ENCODE results near the gene TH. TPM values are rescaled to one million over a fixed set of nuclear protein-coding genes. Genes with fewer than 3 reads are reported as not detected.

The TH gene
- total and polyA plus RNA-seq, 9 of the 15 experiments (the other 6 are each of a cell fraction or from before 2014, with no cell fraction given), result not detected

DNA sequence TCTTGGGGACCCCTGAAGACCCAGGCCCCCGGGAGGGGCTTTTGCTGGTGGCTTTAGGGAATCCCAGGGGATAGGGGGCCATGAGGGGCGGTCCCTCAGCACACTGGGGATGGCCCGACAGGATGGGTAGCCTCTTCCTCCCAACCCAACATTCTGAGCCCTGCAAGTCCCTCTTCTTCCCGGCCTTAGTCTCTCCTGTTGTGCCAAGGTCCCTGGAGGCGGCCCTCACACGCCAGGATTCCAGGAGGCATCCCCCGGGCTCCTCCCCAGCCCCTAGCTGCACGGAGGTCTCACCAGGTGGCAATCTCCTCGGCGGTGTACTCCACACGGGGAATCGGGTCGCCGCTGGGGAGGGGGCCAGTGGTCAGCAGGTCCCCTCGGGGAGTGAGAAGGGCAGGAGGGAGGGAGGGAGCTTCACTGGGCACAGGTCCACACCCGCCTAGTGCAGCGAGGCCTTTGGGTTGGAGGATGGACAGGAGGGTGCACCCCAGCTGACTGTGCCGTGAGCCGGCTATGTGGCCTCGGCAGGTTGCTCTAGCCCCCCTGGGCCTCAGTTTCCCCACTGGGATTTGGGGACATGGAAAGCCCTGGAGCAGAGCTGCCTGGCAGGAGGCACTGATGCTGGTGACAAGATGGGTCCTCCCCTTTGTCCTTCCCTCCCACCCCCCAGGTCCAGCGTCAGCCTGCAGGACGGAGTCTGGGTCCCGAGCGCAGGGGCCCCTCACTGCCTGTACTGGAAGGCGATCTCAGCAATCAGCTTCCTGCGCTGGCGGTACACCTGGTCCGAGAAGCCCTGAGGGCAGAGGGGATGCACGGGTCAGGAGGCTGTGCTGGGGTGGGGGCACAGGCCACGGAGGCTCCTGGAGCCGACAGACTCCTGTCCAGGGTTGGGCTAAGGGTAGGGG is 4.2 kb downstream of the TH start:
- no peak overlapping the region for H2AFZ ChIP-seq (ENCODE audit: low read depth, low read length)
- TF ChIP-seq, protein P1, sequence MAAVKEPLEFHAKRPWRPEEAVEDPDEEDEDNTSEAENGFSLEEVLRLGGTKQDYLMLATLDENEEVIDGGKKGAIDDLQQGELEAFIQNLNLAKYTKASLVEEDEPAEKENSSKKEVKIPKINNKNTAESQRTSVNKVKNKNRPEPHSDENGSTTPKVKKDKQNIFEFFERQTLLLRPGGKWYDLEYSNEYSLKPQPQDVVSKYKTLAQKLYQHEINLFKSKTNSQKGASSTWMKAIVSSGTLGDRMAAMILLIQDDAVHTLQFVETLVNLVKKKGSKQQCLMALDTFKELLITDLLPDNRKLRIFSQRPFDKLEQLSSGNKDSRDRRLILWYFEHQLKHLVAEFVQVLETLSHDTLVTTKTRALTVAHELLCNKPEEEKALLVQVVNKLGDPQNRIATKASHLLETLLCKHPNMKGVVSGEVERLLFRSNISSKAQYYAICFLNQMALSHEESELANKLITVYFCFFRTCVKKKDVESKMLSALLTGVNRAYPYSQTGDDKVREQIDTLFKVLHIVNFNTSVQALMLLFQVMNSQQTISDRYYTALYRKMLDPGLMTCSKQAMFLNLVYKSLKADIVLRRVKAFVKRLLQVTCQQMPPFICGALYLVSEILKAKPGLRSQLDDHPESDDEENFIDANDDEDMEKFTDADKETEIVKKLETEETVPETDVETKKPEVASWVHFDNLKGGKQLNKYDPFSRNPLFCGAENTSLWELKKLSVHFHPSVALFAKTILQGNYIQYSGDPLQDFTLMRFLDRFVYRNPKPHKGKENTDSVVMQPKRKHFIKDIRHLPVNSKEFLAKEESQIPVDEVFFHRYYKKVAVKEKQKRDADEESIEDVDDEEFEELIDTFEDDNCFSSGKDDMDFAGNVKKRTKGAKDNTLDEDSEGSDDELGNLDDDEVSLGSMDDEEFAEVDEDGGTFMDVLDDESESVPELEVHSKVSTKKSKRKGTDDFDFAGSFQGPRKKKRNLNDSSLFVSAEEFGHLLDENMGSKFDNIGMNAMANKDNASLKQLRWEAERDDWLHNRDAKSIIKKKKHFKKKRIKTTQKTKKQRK (IDR thresholded peaks at IDR 0.05; ENCODE audit: borderline replicate concordance, low read depth, low read length), result no peak
- TF ChIP-seq TEAD4 (IDR thresholded peaks at IDR 0.05; ENCODE audit: low read length), result no peak
- no peak for TF ChIP-seq TEAD4 (CRISPR knock-in tag; IDR thresholded peaks at IDR 0.05; ENCODE audit: borderline replicate concordance)
- TF ChIP-seq, protein P2, sequence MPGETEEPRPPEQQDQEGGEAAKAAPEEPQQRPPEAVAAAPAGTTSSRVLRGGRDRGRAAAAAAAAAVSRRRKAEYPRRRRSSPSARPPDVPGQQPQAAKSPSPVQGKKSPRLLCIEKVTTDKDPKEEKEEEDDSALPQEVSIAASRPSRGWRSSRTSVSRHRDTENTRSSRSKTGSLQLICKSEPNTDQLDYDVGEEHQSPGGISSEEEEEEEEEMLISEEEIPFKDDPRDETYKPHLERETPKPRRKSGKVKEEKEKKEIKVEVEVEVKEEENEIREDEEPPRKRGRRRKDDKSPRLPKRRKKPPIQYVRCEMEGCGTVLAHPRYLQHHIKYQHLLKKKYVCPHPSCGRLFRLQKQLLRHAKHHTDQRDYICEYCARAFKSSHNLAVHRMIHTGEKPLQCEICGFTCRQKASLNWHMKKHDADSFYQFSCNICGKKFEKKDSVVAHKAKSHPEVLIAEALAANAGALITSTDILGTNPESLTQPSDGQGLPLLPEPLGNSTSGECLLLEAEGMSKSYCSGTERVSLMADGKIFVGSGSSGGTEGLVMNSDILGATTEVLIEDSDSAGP (CRISPR knock-in tag; IDR thresholded peaks at IDR 0.05), result no peak
- TF ChIP-seq ZNF121 (CRISPR knock-in tag; conservative IDR thresholded peaks at IDR 0.05), result no peak
- no peak for TF ChIP-seq PCBP2 (IDR thresholded peaks at IDR 0.05; ENCODE audit: low read depth, low read length, poor library complexity, severe bottlenecking)
- no peak for TF ChIP-seq ID3 (CRISPR knock-in tag; IDR thresholded peaks at IDR 0.05)
- no peak for TF ChIP-seq ID3 (tag; IDR thresholded peaks at IDR 0.05)
- no peak for TF ChIP-seq DACH1 (IDR thresholded peaks at IDR 0.05; ENCODE audit: partially characterized antibody)
- TF ChIP-seq, protein P3, sequence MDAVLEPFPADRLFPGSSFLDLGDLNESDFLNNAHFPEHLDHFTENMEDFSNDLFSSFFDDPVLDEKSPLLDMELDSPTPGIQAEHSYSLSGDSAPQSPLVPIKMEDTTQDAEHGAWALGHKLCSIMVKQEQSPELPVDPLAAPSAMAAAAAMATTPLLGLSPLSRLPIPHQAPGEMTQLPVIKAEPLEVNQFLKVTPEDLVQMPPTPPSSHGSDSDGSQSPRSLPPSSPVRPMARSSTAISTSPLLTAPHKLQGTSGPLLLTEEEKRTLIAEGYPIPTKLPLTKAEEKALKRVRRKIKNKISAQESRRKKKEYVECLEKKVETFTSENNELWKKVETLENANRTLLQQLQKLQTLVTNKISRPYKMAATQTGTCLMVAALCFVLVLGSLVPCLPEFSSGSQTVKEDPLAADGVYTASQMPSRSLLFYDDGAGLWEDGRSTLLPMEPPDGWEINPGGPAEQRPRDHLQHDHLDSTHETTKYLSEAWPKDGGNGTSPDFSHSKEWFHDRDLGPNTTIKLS (IDR thresholded peaks at IDR 0.05; ENCODE audit: borderline replicate concordance, low read depth), result no peak
- no peak for TF ChIP-seq ERF (CRISPR knock-in tag; IDR thresholded peaks at IDR 0.05)
- no peak overlapping the region for H3K27ac ChIP-seq (ENCODE audit: extremely low read depth, low read depth, low read length)
- CTCF ChIA-PET (ENCODE audit: low intra/inter-chr PET ratio), result interaction anchor here (0.8 kb wide), 1 partner anchor 253 kb away, joined by 3 read pairs; no protein-coding TSS in a partner anchor
- H3K9me3 ChIP-seq (replicated peaks; ENCODE audit: control insufficient read depth, insufficient read depth, low read depth, low read length), result no peaks in the 10 kb centered on the region
- intact Hi-C loops (cut with micrococcal nuclease) (no loop called here), in situ Hi-C loops (cut with MboI) (no loop called here)
- no peak overlapping the region for H3K9ac ChIP-seq (ENCODE audit: insufficient read depth in 1 of 2, low read depth in 2 of 2, low read length in 2 of 2)
- ATAC-seq (no peak), DNase-seq (ENCODE audit: extremely low read depth in 1 of 4, low spot score in 3 of 4) (no peak), FAIRE-seq (no peak)
- BruUV-seq (replicated peaks), result no TSS peak
- no peaks in the 10 kb centered on the region for H3K79me2 ChIP-seq (ENCODE audit: control insufficient read depth, insufficient read depth, low read length)
- peaks cover 0 to 68% of the 10 kb centered on the region in 2 experiments; a peak in 2 of 5 replicates for H3K4me1 ChIP-seq (replicated peaks in 1 of 2; ENCODE audit: control insufficient read depth in 2 of 2, insufficient read depth in 2 of 2, low read length in 2 of 2)
- no peak overlapping the region for H3K4me3 ChIP-seq
- H3K27me3 ChIP-seq (ENCODE audit: control insufficient read depth in 2 of 2, insufficient read depth in 2 of 2, low read length in 2 of 2), result peaks cover 0 to 41% of the 10 kb centered on the region in 2 experiments; a peak in 3 of 5 replicates
- H3K9me1 ChIP-seq (ENCODE audit: control insufficient read depth, insufficient read depth, low read length), result no peaks in the 10 kb centered on the region
- no peaks in the 10 kb centered on the region for H3K36me3 ChIP-seq (ENCODE audit: control insufficient read depth, insufficient read depth, low read length)
- 11% methylated on average over 30 of the region's 31 CpGs for WGBS (ENCODE audit: insufficient coverage, low coverage, missing lambda C conversion rate)
- peaks cover 7% of the 10 kb centered on the region for H4K20me1 ChIP-seq (replicated peaks; ENCODE audit: control insufficient read depth, insufficient read depth, low read length)
- no peak overlapping the region for H3K4me2 ChIP-seq (ENCODE audit: insufficient read depth, low read length)
- POLR2A ChIA-PET, result interaction anchor here (0.6 kb wide), 1 partner anchor 51 kb away, joined by 3 read pairs; no protein-coding TSS in a partner anchor

Measured in K562 (cell line).